ENCODE results near the gene RPL3.

RPL3 gene

DNA sequence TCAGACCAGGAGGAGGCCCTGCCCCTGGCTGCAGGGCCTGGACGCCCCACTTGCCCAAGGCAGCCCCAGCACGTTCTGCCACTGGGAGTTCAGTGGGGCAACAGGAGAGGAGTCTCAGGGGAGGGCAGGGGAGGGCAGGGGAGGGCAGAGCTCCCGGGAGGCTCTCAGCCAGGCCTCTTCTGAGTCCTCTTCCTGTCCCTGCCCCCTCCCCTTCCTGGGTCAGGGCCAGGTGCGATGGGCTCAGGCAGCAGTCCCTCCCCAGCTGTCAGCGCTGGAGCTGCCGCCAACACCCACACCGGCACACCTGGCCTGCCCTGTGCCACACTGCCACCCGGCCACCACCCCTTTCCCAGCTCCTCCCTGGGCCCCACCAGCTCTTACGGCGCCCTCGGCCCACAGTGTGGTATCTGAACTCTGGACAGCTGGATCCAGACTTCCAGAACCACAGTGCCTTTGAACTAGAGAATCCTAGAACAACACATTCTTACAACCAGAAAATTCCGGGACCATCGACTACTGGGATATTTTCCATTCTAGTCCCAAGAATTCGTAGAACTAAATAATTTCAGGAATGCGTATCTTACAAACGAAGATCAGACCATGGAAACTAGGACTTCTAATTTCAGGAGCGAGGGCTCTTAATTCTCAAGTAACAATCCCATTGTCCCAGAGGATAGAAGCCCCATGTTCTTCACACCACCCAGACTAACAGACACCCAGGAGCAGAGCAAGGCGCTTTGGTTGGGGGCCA, 21.8 kb downstream of the RPL3 start:
- no peak for DNase-seq

DNA sequence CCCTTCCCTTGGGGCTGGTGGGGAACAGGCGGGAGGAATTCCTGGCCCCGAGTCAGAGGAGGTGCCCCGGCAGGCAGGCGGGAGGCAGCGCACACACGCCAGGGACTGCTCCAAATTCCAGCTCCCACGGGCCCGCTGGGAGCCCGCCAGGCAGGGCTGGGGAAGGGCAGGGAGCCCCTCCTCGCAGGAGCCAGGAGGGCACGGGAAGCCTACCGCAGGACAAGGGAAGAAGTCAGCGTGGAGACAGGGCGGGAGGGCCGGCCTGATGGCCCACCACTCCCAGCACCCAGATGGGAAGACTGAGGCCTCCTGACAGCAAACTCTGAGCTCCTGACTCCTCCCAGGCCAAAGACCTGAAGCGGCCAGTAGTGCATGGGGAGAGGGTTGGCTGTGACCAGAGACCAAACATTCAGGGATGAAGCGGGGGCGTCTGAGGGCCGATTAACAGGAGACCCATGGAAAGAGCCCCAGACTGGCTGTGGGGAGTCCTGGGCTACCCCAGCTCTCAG, 22.4 kb downstream of the RPL3 start:
- DNase-seq, result peak; percentile 35

DNA sequence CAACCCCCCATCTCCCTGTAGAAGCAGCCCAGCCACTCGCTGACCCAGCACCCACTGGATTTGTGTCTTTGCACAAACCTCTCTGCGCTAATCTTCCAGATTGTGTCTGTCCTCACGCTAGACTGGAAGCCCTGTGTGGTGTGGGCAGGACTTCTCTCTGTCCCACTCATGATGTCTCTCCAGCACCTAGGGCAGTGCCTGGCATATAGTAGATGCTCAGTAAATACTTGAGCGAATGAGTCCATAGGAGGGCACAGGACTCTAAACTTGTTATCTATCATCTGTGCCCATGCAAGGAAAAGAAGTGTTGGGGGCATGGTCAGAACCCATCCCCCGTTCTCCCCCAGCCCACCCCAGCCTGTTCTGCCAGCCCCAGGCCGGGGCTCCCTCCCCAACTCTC, 22.9 kb downstream of the RPL3 start:
- DNase-seq, result no peak

DNA sequence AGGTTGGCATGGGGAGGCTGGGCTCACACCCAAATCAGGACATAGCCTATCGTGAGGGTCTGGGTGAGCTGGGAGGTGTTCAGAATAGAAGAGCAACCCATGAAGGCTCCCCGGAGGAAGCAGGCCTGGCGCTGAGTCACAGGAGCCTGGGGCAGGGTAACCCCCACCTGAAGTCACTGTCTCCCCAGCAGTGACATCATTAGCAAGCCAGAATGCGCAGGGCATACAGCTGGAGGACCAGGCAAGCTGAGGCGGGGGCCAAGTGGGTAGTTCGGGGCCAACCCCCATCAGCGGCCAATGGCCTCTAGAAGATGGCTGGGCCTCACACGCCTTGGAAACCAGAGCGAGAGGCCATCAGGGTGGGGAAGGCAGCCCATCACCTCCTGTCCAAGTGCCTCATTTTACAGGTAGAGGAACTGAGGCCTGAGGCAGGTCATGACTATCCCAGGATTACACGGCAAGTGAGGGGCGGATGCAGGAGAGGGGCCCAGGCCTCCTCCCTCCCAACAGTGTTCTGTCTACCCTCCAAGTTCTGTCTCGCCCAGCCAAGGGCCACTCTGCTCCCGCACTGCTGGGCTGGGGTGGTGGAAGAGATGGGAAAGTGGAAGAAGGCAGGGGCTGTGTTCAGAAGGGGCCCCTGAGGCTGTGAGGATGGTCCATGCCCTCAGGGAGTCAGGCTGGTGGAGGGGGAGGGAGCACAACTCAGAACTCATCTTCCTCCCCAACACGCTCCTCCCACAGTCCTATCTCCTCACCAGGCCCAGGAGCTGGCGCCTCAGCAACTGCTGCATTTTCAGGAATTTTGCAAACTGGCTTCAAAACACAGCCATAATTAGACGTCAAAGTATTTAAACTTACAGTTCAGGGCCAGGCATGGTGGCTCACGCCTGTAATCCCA, 24.6 kb downstream of the RPL3 start:
- no peak for DNase-seq

DNA sequence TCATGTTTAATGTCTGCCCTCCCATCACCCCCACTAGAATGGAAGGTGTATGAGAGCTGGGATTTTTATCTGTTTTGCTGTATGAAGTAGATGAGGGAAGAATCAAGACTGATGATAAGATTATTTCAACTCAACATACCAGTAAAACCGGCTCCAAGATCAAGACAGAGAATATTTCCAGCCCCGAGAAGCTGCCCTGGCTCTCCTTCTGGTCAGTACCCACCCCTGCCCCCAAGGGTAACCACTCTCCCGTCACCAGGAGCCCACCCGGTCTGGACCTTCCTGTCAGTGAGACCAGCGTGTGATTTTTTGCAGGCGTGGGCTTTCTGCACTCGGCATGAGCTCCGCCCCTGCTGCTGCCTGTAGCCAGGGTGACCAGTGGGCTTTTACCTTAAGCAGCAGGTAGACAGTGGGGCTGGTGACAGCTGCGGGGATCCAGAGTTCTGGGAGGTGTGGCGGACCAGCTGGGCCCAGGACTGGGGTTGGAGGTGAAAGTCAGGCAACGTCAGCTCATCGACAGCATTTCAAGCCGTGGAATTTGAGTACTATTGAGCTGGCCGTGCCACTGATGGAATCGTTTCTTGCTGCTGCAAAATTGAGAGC, 25.6 kb downstream of the RPL3 start:
- no peak for DNase-seq

DNA sequence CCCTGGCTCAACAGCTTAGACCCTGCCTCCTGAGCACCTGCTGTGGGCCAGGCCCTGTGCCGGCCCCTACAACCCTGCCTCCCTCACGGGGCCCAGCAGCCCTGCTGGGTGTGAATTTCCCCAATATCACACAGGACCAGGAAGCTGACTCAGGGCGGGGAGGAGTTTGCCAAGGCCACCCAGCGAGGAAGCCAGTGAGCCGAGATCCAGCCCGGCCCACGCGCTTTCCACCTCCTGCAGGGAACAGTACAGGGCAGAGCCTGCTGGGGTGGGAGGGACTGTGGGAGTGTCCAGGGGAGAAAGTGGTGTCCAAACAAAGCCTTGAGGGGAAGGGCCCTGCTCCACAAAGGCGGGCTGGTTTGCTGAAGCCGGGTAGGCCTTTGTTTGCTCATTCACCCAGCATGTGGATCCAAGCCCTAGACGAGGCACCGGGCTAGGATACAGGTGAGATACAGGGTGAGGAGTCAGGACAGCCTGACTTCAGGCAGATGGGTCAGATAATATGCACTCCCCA, 26.8 kb downstream of the RPL3 start:
- DNase-seq, result peak; percentile 93

DNA sequence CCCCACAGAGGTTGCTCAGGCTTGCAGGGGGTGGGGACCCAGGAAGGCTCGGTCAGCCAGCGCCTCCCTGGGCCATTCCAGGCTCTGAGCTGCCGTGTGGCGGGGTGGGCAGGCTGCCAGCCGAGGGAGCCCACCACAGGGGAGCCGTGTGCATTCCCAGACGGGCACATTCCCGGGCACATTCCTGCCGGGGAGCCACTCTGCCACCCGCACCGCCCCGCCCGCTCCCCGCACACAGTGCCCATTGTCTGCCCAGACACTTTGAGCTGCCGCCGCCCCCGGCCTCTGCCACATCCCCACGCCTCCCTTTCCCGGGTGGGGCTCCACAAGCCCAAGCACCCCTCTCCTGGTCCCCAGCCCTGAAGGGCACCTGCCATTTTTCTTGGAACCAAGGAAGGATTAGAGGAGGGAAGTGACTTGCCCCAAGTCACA, 27.4 kb downstream of the RPL3 start:
- DNase-seq, result no peak

DNA sequence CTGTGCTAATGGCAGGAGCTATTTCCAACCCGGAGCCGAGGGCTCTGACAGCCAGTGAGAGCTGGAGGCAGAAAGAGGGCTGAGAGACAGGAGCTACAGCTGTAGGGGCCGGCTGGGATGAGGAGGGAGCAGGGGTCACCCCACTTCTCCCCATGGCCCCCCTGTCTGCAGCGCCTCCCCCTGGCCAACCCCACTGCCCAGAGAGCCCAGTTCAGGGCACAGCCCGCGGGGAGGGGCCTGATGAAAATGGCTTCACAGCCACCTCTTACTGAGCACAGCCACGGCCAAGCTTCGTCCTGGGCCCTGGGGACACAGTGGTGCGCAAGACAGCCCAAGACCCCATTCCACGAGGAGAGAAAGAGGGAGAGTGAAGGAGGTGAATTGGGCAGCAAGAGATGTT, 27.9 kb downstream of the RPL3 start:
- DNase-seq, result no peak

DNA sequence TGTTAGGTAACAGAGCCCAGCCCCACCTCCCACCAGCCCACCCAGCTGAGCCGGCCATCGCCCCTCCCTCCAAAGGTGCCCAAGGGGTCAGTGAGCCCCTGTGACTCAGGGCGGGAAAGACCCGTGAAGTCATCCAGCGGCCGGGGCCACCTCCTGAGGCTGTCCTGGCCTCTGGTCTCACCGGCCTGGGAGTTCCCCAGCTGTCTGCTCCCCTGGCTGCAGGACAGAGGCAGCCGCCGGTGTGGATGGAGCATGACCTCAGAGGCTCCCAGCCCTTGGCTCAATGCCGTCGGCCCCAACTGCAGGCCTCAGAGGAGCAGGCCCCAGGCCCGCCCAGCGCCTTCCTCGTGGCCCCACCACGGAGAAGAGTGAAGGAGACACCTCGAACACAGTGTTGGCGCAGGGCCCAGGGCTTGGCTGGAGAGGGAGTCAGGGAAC, 28.7 kb downstream of the RPL3 start:
- peak; percentile 78 for DNase-seq

DNA sequence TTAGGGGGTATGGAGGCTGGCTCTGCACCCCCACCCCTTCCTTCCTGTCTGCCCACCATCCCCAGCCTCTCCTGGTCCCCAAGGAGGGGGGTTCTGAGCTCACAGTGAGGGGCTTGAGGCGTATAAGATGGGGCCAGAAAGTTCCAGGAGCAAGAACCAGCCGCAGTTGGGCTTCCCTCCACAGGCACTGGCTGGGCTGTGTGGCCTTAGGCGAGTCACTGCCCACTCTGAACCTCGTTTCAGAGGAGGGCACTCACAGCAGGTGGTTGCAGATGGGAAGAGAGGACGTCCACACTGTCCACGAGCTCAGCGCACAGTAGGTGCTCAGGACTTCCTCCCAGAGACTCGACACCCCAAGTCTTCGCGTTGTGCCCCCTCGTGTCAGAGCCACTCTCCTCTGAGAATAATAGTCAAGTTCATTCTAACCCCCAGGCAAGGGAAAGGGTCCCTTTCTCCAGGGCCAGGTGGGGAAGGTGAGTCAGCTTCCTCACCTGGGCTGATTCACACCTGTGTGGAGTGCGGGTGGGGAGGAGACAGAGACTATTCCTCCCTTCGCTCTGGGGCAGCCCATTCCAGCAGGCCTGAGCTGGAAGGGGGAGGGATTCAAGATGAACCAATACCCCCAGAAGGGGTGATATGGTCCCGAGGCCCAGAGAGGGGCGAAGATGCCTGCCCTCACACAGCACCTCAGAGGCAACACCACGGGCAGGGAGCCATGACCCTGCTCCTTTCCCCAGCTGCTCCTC, 29.3 kb downstream of the RPL3 start:
- no peak for DNase-seq

DNA sequence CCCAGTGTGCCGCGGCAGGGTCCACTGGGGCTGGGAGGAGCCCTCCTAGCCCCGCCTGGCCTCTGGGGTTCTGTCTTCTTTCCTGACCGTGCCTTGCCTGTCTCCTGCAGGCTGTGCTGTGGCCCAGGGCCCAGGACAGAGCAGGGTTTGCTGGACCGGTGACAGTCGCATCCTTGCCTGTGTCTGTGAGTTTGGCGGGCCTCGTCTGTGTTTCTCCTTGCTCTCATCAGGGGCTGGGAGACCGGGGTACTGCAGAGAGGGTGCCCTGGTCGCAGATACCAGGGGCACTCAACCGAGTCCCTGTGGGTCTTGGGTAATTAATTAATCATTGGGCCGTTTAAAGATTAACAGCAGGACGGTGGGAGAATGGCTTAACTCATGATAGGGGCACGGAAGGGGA, 29.9 kb downstream of the RPL3 start:
- no peak for DNase-seq

DNA sequence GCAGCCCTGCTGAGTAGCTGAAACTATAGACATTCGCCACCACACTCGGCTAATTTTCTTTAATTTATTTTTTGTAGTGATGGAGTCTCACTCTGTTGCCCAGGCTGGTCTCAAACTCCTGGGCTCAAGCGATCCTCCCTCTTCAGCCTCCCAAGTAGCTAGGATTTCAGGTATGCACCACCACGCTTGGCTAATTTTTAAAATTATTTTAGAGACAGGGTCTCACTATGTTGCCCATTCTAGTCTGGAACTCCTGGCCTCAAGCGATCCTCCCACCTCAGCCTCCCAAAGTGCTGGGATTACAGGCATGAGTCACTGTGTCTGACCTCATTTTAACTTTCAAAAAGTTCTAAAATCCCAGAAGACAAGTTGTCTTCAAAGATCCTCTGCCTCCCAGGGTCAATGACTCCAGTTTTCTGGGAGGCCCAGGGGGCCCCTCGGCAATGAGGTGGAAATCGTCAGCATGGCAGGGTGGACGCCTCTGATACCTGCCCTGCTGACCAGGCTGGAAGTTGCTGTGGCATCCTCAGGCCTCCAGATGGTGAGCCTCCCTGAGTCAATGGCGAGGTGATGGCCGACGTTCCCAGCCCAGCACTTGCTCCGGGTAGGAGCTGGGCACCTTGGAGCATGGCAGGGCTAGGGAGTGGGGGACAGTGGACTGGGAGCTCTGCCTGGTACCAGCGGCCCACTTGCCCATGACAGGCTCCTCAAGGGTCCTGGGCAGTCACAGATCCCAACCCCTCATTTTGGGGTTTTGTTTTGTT, 31.1 kb downstream of the RPL3 start:
- no peak for DNase-seq

DNA sequence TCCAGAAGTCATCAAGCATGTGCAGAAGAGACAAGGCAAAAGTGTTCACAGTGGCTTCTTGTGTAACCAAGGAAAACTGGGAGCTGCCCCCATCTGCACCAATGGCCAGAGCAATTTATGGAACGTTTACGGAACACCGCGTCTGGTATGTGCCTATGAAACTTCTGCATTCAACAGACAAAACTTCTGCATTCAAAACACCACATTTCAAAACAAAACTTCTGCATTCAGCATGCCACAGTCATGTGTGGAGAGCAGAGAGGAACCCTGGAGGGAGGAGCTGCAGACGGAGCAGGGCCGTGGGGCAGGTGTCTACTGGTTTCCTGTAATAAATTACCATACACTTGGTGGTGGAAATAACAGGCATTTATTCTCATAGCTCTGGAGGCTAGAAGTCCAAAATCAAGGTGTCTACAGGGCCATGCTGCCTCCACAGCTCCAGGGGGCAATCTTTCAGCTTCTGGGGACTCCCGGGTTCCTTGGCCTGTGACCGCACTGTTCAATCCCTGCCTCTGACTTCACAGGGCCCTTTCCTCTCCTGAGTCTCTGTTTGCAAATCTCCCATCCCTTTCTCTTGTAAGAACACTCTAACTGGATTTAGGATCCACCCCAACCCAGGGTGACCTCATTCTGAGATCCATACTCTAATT, 32.2 kb downstream of the RPL3 start:
- DNase-seq, result no peak

DNA sequence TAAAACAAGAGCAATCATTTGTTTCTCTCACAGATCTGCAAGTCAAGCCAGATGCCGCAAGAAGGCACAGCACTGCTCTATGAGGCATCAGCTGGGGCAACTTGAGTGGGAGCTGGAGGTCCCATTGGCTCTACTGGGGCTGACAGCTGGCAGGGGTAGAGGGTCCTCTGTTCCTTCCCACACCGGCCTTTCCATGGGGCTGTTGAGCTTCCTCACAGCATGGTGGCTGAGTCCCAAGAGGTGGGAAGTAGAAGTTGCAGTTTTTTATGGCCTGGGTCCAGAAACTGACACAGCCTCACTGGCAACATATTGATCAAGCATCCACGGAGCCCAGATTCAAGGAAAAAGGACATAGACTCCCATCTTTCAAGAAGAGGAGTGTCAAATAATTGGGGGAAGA, 34.4 kb downstream of the RPL3 start:
- DNase-seq, result no peak

DNA sequence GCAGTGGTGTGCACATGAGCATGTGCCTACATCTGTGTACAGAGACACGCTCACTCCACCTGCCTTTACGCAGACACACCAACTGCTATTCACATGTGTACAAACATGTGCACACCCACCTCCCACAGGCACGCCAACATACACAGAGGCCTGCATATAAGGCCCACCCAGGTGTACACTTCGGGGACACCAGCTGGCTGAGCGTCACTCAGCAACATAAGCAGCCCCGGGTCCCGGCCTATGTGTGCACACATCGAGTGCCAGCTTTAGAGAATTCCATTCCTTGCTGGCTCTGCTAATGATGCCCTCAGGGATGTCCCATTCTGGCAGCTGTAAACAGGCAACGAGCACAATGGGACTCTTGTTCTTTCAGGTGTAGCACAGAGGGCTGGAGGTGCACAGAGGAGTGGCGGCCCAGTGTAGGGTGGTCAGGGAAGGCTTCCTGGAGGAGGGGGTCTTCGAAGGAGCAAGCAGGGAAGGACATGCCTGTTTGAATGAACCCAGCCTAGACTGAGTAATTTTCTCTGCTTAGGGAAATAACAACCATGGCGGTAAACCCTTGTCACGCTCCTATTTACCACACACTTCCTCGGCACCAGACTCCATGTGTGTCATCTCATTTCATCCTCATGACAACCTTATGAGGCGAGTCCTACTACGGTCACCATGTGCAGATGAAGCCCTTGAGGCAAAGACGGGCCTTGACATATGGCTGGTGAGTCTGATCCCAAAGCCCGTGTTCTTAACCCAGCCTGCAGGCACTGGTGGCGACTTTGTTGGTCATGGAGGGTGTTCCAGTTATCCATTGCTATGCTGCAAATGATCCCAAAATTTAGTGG, 35.1 kb downstream of the RPL3 start:
- DNase-seq, result no peak

DNA sequence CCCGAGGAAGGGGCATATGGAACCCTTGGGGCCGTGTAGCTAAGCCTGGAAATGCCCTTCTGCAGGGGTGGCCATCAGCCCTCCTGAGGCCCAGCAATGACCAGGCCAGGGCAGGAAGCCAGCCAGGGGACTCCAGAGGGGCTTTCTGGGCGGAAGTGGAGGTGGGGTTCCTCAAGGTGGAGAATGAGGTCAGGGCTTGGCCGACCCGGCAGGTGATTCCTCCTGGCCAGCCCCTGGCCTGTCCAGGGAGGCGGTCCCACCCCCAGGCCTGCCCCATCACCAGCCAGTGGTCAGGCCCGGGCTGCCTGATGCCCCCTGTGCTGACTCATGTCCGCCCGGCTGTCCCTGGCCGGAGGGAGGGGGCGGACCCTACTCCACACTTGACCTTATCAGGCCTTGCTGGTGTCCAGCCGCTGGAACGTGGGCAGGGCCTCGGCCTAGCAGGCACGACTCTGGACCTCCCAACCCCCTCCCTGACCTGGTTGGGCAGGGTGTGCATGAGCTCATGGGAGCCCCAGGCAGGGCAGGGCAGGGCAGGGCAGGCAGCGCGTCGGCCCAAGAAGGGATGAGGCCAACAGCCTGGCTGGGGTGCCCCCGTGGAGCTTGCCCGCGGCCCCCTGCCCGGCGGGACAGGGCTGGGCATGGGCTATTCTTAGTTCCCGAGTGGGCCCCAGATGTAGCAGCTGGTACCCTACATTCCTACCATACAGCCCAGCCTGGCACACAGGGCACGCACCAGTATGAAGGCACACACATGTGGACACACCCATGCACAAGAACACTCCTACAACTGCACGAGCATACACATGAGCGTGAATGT, 35.9 kb downstream of the RPL3 start:
- peak; percentile 94 for DNase-seq

DNA sequence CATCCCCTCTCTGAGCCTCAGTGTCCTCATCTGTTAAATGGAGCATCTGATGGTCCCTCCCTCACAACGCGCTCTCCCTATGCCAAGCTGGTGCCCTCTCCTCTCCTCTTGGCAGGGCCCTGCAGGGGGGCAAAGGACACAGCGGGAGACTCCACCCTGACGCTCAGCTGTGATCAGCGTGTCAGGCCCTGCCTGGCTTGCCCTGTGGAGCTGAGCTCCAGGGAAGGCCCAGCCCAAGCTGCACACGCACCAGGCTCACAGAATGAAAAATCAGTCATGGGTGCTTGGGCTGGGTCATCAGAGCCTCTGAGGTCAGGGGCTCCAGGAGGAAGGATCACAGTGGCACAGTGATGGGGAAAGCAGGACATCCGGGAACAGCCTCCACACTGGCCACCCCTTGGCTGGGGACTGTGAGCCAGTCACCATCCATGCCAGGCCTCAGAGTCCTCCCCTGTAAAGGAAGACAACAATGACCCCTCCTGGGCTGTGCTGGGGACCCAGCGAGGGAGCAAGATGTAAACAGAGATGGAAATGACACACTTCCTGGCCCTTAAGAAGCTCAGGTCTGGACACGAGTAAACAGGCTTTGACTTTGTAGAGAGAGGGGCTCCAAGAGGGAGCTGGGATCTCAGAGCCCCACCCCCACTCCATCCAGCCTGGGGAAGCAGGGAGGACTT, 36.6 kb downstream of the RPL3 start:
- DNase-seq, result no peak

DNA sequence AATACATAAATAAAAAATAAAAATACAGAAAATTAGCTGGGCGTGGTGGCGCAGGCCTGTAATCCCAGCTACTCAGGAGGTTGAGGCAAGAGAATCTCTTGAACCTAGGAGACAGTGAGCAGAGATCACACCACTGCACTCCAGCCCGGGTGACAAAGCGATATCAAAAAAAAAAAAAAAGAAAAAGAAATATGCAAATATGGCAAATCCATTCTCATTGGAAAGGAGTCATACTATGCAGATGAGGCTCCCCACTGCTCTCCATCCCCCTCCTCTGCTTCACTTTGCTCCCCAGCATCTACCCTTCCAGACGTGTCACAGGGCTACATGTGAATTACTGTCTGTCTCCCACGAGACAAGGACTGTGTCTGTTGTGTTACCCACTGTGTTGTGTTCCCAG, 38.3 kb downstream of the RPL3 start:
- no peak for DNase-seq

DNA sequence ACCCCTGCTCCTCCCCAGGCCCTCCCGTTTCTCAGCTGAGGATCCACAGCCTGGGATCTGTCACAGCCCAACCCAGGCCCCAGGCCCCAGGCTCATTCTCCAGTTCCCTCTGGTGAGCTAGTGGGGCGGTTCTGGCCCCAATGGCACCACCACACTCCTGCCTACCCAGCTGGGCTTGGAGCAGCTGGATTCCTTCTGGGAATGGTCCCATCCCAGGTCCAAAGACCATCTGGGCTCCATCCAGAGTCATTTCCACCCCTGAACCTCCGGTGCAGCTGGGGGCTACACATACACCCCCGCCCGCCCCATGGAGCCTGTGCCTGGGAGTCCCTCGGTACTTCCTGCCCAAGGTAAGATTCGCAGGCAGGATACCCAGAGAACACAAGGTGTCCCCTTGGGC, 39.2 kb downstream of the RPL3 start:
- no peak for DNase-seq
